Epidermal melanocyte (primary cell): ENCODE data around the gene TENT5A.
"Not testable (repeated sequence)": the region's sequence is repeated elsewhere in the genome, so short reads cannot be mapped to it uniquely, and the experiment has no call there.

ENCODE experiments used
- DNase-seq: peaks from one replicate; pipeline ENCODE4 v3.0.0; 2011; ENCODE audit warnings: low spot score; ENCODE audit not compliant: insufficient read length

TENT5A gene

DNA sequence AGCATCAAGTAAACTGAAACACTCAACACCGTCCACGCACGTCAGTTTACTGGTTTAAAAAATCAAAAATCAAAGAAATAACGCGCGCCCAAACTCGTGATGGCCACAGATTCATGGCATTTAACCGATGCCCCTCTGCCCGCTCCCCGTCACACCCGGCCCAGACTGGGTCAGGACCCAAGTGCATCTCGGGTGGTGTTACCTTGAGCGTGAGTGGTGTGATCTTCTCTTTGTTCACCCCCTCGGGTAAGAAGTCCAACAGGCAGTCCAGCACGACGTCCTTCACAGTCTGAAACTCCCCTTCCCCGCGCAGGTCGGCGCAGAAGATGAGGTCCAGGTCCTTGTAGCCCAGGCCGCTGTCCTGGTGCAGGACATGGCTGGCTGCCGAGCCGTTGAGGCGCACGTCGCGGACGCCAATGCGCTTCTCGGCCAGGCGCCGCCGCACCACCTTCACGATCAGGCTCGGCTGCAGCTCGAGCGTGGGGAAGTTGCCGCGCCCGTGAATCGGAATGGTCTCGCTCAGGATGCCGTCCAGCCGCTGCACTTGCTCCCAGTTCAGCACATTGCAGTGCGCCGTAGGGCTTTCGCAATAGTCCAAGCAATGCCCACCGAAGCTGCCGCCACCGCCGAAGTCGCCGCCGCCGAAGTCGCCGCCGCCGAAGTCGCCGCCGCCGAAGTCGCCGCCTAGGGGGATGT, 945 bp downstream of the TENT5A start:
- DNase-seq: no peak

- DNase-seq: no peak
Observed at GRCh38 chr6:81750681-81751387, 1.6 kb downstream of the TENT5A start.

DNA sequence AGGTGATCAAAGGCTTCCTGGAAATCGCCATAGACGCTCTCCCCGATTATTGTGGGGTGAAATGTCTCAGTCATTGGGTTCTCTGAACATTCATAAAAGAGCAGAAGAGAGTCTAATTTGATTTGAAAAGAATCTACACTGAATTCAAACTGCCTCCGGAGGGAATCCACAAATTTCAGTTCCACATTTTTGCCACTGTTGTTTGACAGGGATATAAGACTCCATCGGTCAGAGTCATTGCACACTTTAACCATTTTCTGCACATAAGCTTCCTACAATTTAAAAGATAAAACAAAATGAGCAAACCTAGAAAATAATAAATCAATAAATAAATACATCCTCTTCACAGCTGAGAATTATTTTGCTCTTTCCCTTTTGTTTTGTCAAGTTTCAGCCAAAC, 2.3 kb downstream of the TENT5A start:
- no peak for DNase-seq

- DNase-seq: no peak
Observed at GRCh38 chr6:81749707-81750106, 2.8 kb downstream of the TENT5A start.

DNA sequence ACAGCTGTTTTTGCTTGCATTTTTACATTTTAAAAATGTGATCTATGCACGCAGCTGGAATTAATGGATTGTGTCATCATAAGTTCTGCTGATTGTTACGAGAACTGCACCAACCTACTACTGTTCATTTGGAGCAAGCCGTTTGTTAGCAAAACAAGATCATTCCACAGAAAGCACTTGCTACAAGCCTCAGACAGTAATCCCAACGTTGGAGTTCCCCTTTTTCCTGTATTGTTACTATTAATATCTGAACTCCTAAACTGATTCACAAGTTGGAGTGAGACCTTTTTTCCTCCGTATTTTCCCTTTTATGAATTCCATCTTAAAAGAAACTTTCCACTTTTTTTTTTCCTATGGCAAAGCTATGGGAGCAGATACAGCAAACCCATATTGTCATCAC, 3.5 kb downstream of the TENT5A start:
- no peak for DNase-seq

DNA sequence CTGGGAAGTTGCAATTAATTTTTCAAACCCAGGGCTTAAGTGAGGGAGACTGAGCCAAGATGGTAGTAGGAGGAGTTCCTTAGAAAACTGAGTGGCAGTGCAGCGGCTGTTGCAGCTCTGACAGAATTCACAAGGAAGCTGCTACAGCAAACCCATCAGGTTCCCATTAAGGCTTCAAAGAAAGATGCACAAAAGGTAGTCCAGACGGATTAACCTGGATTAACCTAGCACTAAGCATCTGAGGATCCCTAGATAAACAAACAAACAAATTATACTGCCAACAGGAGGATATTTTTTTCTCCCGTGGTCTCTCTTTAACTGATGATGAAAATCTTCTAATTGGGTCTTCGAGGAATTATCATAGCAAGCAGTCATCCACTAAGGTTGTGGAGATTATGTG, 5.2 kb downstream of the TENT5A start:
- no peak for DNase-seq

DNA sequence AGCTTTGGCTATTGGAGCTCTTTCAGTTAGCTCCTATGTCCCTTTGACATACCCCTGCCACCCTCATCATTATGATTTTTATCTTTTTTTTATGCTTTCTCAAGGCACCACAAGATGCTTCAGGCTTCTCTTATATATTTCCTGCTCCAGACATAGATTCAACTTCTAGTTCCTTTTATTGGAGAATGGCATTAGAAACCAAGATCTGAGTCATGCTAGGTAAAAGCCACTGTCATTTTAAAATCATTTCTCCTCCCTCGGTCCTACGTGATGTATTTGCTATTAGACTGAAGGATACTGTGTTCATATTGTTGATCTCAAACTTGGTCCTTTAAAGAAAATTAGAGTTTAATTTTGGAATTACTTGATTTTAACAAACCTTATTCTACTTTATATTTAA, 8.3 kb downstream of the TENT5A start:
- DNase-seq: no peak

DNA sequence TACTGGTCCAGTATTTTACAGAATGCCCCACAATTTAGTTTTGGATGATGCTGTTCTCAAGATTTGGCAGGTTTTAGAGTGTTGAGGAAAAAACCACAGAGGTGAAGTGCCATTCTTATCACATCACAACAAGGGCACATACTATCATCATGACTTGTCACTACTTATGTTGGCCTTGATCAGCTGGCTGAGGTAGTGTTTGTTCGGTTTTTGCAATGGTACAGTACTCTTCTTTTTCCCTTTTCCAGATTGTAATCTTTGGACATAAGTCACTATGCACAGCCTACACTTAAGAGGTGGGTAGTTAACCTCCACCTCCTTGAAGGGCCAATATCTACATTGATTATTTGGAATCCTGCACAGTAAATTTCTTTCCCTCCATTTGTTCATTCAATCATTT, 8.8 kb downstream of the TENT5A start:
- DNase-seq: no peak

DNA sequence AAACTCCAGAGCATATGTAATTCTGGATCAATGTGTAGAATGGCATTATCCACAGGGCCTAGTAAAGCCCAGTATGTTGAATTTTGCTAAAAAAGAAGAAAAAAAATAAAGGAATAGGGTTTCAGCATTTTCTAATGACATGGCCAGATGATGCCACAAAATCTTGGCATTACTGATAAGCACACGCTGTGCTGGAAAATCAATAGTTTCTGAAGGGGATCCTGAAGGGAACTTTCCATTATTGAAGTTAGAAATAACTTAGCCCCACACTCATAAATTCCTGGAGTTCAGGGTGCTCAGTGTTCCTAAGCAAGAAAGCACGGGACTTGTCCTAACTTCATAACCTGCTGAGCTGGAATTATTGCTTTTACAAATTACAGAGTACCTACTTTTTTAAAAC, 10.8 kb downstream of the TENT5A start:
- DNase-seq: no peak

DNA sequence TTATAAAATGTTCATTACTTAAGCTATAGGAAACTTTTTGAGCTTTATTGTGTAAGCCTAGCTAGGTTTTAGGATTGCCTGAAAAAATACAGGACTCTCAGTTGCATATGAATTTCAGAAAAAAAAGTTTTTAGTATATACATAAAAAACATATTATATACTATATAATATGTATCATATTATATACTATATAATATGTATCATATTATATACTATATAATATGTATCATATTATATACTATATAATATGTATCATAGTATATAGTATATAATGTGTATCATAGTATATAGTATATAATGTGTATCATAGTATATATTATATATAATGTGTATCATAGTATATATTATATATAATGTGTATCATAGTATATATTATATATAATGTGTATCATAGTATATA, 11.9 kb downstream of the TENT5A start:
- not testable (repeated sequence) for DNase-seq

DNA sequence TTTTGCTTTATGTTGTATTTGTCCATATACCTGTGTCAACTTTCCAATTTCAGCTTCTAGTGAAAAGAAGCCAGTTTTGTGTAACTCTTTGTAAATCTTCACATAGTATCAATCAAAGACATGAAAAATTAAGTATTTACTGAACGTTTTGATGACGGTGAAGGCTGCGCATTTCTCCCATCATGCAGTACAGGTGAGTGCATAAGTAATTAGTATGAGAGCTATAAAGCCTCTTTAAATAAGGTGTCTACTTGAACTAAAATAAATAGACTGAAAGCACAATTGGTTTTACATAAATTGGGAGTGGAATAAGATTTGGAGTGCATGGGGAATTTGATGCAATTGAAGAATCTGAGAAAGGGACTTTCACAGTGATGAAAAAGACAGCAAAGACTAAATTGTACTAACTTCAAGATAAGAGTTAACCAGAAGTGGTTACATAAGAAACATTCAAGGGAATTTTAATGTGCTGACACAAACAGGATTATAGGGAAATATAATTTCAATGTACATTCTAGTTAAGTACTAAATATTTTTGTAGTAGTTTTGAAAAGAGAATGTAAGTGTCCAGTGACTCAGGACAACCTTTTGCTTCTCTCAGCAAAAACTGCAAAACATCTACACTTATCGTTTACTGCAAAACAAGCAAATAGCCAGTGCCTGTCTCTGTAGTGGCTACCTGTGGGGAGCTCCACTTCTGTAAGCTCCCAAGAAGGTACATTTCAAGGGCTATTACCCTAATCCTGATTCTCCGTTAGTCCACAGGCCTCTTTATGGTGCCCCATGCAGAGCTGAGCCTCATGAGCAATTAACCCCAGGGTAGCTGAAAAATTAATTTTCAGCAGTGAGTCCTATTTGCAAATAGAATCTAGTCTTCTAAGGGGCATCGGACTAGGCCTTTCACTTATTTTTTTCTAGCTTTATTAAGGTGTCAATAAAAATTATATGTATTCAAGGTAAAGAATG, 13.0 kb downstream of the TENT5A start:
- no peak for DNase-seq

- no peak for DNase-seq
Observed at GRCh38 chr6:81736428-81736827, 16.1 kb downstream of the TENT5A start.

- DNase-seq: no peak
Observed at GRCh38 chr6:81735756-81736380, 16.6 kb downstream of the TENT5A start.

GRCh38 chr6:81734500-81735150, 17.9 kb downstream of the TENT5A start:
- DNase-seq: no peak

DNA sequence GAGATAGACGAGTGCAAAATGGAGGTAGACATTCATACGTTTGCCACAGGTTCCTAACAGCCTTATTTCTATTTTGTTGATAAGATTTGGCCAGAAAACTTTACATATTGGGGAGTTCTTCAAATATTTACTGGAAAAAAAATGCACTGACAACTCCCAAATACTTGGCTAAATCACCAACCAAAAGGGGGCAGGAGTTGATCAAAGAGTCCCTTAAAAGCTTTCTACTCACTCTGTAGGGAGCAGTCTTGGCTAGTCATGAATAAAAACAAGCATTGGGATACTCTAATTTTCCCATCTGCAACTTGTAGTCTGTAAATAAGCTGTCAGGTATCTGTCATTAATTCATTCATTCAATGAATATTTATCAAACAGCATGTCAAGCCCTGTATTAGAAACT, 18.4 kb downstream of the TENT5A start:
- DNase-seq: no peak

DNA sequence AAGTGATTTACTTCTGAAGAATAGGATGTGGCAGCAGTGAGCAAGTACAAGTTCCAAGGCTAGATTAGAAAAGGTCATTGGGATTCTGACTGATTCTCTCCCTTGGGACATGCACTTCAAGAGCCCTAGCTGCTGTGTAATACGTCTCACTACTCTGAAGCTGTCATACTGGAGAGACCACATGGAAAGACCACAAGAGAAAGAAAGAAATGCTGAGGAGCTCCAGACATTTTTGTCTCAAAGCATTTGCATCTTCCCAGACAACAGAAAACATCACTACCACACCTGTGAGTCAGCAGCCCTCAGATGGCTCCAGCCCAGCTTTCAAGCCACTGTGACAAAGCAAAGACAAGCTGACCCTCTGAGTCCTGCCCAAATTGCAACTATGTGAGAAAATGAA, 20.7 kb downstream of the TENT5A start:
- no peak for DNase-seq

- no peak for DNase-seq
Observed at GRCh38 chr6:81727876-81728517, 24.5 kb downstream of the TENT5A start.

GRCh38 chr6:81725127-81725526, 27.4 kb downstream of the TENT5A start:
- no peak for DNase-seq

GRCh38 chr6:81722506-81723223, 29.8 kb downstream of the TENT5A start:
- no peak for DNase-seq

- DNase-seq: no peak
Observed at GRCh38 chr6:81720427-81720826, 32.1 kb downstream of the TENT5A start.
